CD4-positive, alpha-beta memory T cell (primary cell): ENCODE results near the gene RDH8. TPM values are rescaled to one million over a fixed set of nuclear protein-coding genes. Genes with fewer than 3 reads are reported as not detected.
A peak's percentile ranks its signal among the peaks of the same experiment; 100 is the strongest.
"Not testable (repeated sequence)": the region's sequence is repeated elsewhere in the genome, so short reads cannot be mapped to it uniquely, and the experiment has no call there.

Experiments
- CTCF ChIA-PET: fragments of 350-600 bp; sonication (Branson Sonifier 250); formaldehyde crosslinking; loops from one replicate; lab custom pipeline; 2021; ENCODE audit warnings: inconsistent platforms; ENCODE audit not compliant: partially characterized antibody; lab: Charles Lee
- POLR2A ChIA-PET: fragments of 350-600 bp; sonication (Branson Sonifier 250); formaldehyde crosslinking; loops from one replicate; lab custom pipeline; 2021; ENCODE audit not compliant: partially characterized antibody; lab: Charles Lee
- DNase-seq, 5 donors: peaks; one replicate each; pipeline versions ENCODE4 v3.0.0 to v3.0.0-alpha.2; 2020 to 2022; ENCODE audit warnings: mixed read lengths in 1 of 5
- H3K27ac ChIP-seq: one replicate; pipeline ENCODE4 v1.7.0; 2013; ENCODE audit warnings: low read depth, low read length
- H3K27me3 ChIP-seq: 2 replicates; pipeline ENCODE4 v1.7.0; 2013; ENCODE audit warnings: mild to moderate bottlenecking, low read length, moderate library complexity; ENCODE audit not compliant: insufficient read depth
- H3K36me3 ChIP-seq: 2 replicates; pipeline ENCODE4 v1.7.0; 2013; ENCODE audit warnings: mild to moderate bottlenecking, low read length, moderate library complexity; ENCODE audit not compliant: insufficient read depth
- H3K4me1 ChIP-seq: 2 replicates; pipeline ENCODE4 v1.7.0; 2013; ENCODE audit warnings: mild to moderate bottlenecking, low read length, moderate library complexity; ENCODE audit not compliant: insufficient read depth
- H3K4me3 ChIP-seq, 2 donors: one replicate each; pipeline ENCODE4 v1.7.0; 2013; ENCODE audit warnings: low read length in 2 of 2, mild to moderate bottlenecking in 1 of 2
- H3K9me3 ChIP-seq, 2 donors: one replicate each; pipeline ENCODE4 v1.7.0; 2013; ENCODE audit warnings: low read length in 2 of 2, control low read depth in 1 of 2; ENCODE audit not compliant: control insufficient read depth in 1 of 2
- H3K27ac Mint-ChIP-seq, 7 donors: one replicate each; pipeline ENCODE4 v1.8.0; 2020 to 2021; ENCODE audit warnings: mixed read lengths in 7 of 7, mild to moderate bottlenecking in 6 of 7, inconsistent platforms in 3 of 7, moderate library complexity in 3 of 7
- H3K27me3 Mint-ChIP-seq, 2 donors: one replicate each; pipeline ENCODE4 v1.8.0; 2020 to 2021; ENCODE audit warnings: mixed read lengths in 2 of 2
- H3K36me3 Mint-ChIP-seq, 2 donors: one replicate each; pipeline ENCODE4 v1.8.0; 2020 to 2021; ENCODE audit warnings: mixed read lengths in 2 of 2, inconsistent platforms in 1 of 2, mild to moderate bottlenecking in 1 of 2
- H3K4me1 Mint-ChIP-seq, 4 donors: one replicate each; pipeline ENCODE4 v1.8.0; 2020 to 2021; ENCODE audit warnings: mixed read lengths in 4 of 4, mild to moderate bottlenecking in 1 of 4
- H3K4me3 Mint-ChIP-seq, 8 donors: one replicate each; pipeline ENCODE4 v1.8.0; 2020 to 2021; ENCODE audit warnings: mixed read lengths in 8 of 8, mild to moderate bottlenecking in 7 of 8, moderate library complexity in 6 of 8, inconsistent platforms in 3 of 8
- H3K9me3 Mint-ChIP-seq, 8 donors: one replicate each; pipeline ENCODE4 v1.8.0; 2020 to 2021; ENCODE audit warnings: mixed read lengths in 8 of 8, mild to moderate bottlenecking in 5 of 8, inconsistent platforms in 3 of 8, moderate library complexity in 1 of 8
- intact Hi-C: fragments of 100-400 bp; cut with micrococcal nuclease; formaldehyde crosslinking; loops from one replicate; pipeline ENCODE4 v1.15.1; 2023
- polyA plus RNA-seq, 2 donors: library from polyadenylated mRNA; unstranded; fragments of 300-500 nt; fragmentation: Illumina TruSeq; gene quantifications; one replicate each; pipeline ENCODE4 v1.2.3, GENCODE V29; 2021
- total RNA-seq, 2 experiments: library from RNA; stranded (reverse); gene quantifications; one replicate each; pipeline ENCODE4 v1.2.3, GENCODE V29; 2021

RDH8 gene
- total and polyA plus RNA-seq, 4 experiments from 2014 or later: not detected

DNA sequence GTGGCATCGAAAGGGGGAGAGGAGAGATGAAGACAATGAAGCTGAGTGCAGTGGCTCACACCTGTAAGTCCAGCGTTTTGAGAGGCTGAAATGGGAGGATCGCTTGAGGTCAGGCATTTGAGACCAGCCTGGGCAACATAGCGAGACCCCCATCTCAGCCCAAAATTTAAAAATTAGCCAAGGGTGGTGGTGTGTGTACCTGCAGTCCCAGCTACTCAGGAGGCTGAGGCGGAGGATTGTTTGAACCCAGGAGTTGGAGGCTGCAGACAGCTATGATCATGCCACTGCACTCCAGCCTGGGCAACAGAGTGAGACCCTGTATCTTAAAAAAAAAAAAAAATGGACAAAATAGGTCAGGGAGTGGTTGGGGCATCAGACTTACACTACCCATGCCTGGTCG is 7.6 kb downstream of the RDH8 start:
- DNase-seq: no peak
- H3K27ac ChIP-seq: no peak overlapping the region
- ChIA-PET CTCF (interaction anchor here (2.0 kb wide), 1 partner anchor 21 kb away, joined by 5 read pairs; no protein-coding TSS in a partner anchor), POLR2A (no interaction called here)
- H3K27ac Mint-ChIP-seq: no peak overlapping the region
- intact Hi-C loops: no loop called here
- H3K4me3 ChIP-seq: no peak overlapping the region
- H3K4me1 ChIP-seq: no peaks in the 10 kb centered on the region
- no peaks in the 10 kb centered on the region for H3K36me3 Mint-ChIP-seq
- no peaks in the 10 kb centered on the region for H3K36me3 ChIP-seq
- peaks cover 0 to 2% (median 0%) of the 10 kb centered on the region in 8 donors for H3K9me3 Mint-ChIP-seq
- no peaks in the 10 kb centered on the region for H3K9me3 ChIP-seq
- peaks cover 3 to 10% of the 10 kb centered on the region in 2 donors for H3K27me3 Mint-ChIP-seq
- no peaks in the 10 kb centered on the region for H3K4me1 Mint-ChIP-seq
- no peaks in the 10 kb centered on the region for H3K27me3 ChIP-seq
- H3K4me3 Mint-ChIP-seq: no peak overlapping the region

- Histone ChIP-seq H3K27ac (no peak overlapping the region), H3K4me1 (no peaks in the 10 kb centered on the region), H3K4me3 (no peak overlapping the region), H3K27me3 (no peaks in the 10 kb centered on the region), H3K36me3 (no peaks in the 10 kb centered on the region), H3K9me3 (no peaks in the 10 kb centered on the region)
- peaks cover 0 to 2% (median 0%) of the 10 kb centered on the region in 8 donors for H3K9me3 Mint-ChIP-seq
- H3K27me3 Mint-ChIP-seq: peaks cover 3 to 11% of the 10 kb centered on the region in 2 donors
- H3K4me1 Mint-ChIP-seq: no peaks in the 10 kb centered on the region
- intact Hi-C loops: no loop called here
- peak overlapping the region in 1 of 7 donors; percentile 43 for H3K27ac Mint-ChIP-seq
- no peak overlapping the region for H3K4me3 Mint-ChIP-seq
- H3K36me3 Mint-ChIP-seq: no peaks in the 10 kb centered on the region
- POLR2A ChIA-PET: no interaction called here
- DNase-seq: no peak
- CTCF ChIA-PET: interaction anchor here (2.0 kb wide), 1 partner anchor 21 kb away, joined by 5 read pairs; no protein-coding TSS in a partner anchor
Observed at GRCh38 chr19:10021446-10021845, 8.2 kb downstream of the RDH8 start.

DNA sequence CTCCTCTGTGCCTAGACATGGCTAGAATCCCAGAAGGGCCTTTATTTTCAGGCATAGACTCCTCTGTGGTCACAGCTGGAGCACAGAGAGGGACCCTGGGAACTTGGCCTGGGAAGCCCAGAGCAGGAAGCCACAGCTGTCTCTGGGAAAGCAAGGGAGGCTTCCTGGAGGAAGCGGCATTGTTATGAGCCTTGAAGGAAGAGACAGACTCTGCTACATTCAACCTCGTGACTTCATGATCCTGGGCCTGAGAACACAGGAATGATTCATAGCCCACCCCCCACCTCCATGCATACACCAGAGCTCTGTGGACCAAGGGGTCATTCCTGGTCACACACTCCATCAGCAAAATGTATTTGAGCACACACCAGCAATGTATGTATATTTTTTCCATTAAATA is 8.6 kb downstream of the RDH8 start:
- no peaks in the 10 kb centered on the region for H3K9me3 ChIP-seq
- no peaks in the 10 kb centered on the region for H3K27me3 ChIP-seq
- H3K4me1 ChIP-seq: no peaks in the 10 kb centered on the region
- Mint-ChIP-seq H3K27me3 (peaks cover 6 to 14% of the 10 kb centered on the region in 2 donors), H3K36me3 (no peaks in the 10 kb centered on the region), H3K4me3 (no peak overlapping the region), H3K9me3 (peaks cover 0 to 2% (median 0%) of the 10 kb centered on the region in 8 donors), H3K27ac (no peak overlapping the region), H3K4me1 (no peaks in the 10 kb centered on the region)
- ChIA-PET POLR2A (no interaction called here), CTCF (interaction anchor here (2.0 kb wide), 1 partner anchor 22 kb away, joined by 5 read pairs; no protein-coding TSS in a partner anchor)
- DNase-seq: no peak
- H3K4me3 ChIP-seq: no peak overlapping the region
- no peak overlapping the region for H3K27ac ChIP-seq
- intact Hi-C loops: no loop called here
- H3K36me3 ChIP-seq: no peaks in the 10 kb centered on the region

GRCh38 chr19:10023096-10023495 is 9.8 kb downstream of the RDH8 start:
- H3K4me1 ChIP-seq, intact Hi-C loops, H3K9me3 Mint-ChIP-seq, DNase-seq, H3K4me1 Mint-ChIP-seq, H3K9me3 ChIP-seq, H3K27ac ChIP-seq, H3K27me3 ChIP-seq, H3K4me3 Mint-ChIP-seq, H3K36me3 ChIP-seq, CTCF ChIA-PET, POLR2A ChIA-PET, H3K4me3 ChIP-seq, H3K36me3 Mint-ChIP-seq: not testable (repeated sequence)
- Mint-ChIP-seq H3K27me3 (peaks cover 9 to 19% of the 10 kb centered on the region in 2 donors), H3K27ac (peak overlapping the region in 3 of 7 donors; percentile 6 to 81 (median 62))

- no peaks in the 10 kb centered on the region for H3K9me3 ChIP-seq
- Mint-ChIP-seq H3K27ac (no peak overlapping the region), H3K27me3 (peaks cover 12 to 14% of the 10 kb centered on the region in 2 donors), H3K4me1 (peaks cover 0 to 4% (median 2%) of the 10 kb centered on the region in 4 donors), H3K4me3 (no peak overlapping the region), H3K36me3 (no peaks in the 10 kb centered on the region), H3K9me3 (no peaks in the 10 kb centered on the region)
- H3K27me3 ChIP-seq: peaks cover 8% of the 10 kb centered on the region
- POLR2A ChIA-PET: interaction anchor here (1.8 kb wide), 1 partner anchor 96 kb away, joined by 6 read pairs; no protein-coding TSS in a partner anchor
- H3K4me3 ChIP-seq: no peak overlapping the region
- CTCF ChIA-PET: interaction anchor here (0.8 to 4.1 kb wide), 17 partner anchors 9 to 123 kb away, joined by 3 to 74 read pairs (median 6); no protein-coding TSS in a partner anchor
- no peak overlapping the region for H3K27ac ChIP-seq
- intact Hi-C loops: loop anchor here (1.0 to 2.0 kb wide), 2 partner anchors 95 to 890 kb away; no protein-coding TSS in a partner anchor
- H3K36me3 ChIP-seq: no peaks in the 10 kb centered on the region
- peaks cover 7% of the 10 kb centered on the region for H3K4me1 ChIP-seq
- no peak for DNase-seq
Observed at GRCh38 chr19:10026744-10027143, 13.5 kb downstream of the RDH8 start.

GRCh38 chr19:10027158-10027997 is 14.1 kb downstream of the RDH8 start:
- Mint-ChIP-seq H3K36me3 (no peaks in the 10 kb centered on the region), H3K27me3 (peaks cover 15 to 19% of the 10 kb centered on the region in 2 donors), H3K4me1 (peaks cover 0 to 4% (median 2%) of the 10 kb centered on the region in 4 donors), H3K9me3 (no peaks in the 10 kb centered on the region), H3K4me3 (peak overlapping the region in 1 of 8 donors; percentile 19), H3K27ac (no peak overlapping the region)
- peak; percentile 53 to 72 (median 65) for DNase-seq
- Histone ChIP-seq H3K27ac (no peak overlapping the region), H3K36me3 (no peaks in the 10 kb centered on the region), H3K27me3 (peaks cover 8% of the 10 kb centered on the region), H3K9me3 (no peaks in the 10 kb centered on the region), H3K4me3 (no peak overlapping the region), H3K4me1 (peaks cover 7% of the 10 kb centered on the region)
- intact Hi-C loops: loop anchor here (1.0 to 2.0 kb wide), 2 partner anchors 96 to 891 kb away; no protein-coding TSS in a partner anchor
- CTCF ChIA-PET: interaction anchor here (0.7 to 4.1 kb wide), 30 partner anchors 9 to 223 kb away, joined by 3 to 74 read pairs (median 4); no protein-coding TSS in a partner anchor
- POLR2A ChIA-PET: interaction anchor here (1.8 kb wide), 1 partner anchor 96 kb away, joined by 6 read pairs; no protein-coding TSS in a partner anchor

DNA sequence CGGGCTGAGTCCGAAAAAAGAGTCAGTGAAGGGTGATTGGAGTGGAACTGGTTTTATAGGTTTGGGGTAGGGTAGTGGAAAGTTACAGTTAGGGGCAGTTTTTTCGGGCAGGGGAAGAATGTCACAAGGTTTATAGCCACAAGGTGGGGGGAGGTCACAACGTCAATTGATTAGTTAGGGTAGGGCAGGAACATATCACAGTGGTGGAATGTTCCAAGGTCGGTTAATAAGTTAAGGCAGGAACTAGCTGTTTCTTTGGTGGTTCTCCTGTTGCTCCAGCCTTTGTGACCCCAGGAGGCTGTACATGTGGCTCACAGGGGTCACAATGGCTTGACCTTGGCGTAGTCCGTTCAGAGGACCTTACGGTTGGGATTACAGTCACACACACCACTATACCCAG is 20.3 kb downstream of the RDH8 start:
- no peaks in the 10 kb centered on the region for H3K9me3 ChIP-seq
- H3K36me3 ChIP-seq: no peaks in the 10 kb centered on the region
- H3K27ac ChIP-seq: no peak overlapping the region
- Mint-ChIP-seq H3K9me3 (no peaks in the 10 kb centered on the region), H3K4me1 (no peaks in the 10 kb centered on the region), H3K27ac (peak overlapping the region in 2 of 7 donors; percentile 8 to 37), H3K27me3 (peaks cover 18% of the 10 kb centered on the region in 2 donors), H3K4me3 (no peak overlapping the region), H3K36me3 (no peaks in the 10 kb centered on the region)
- H3K4me1 ChIP-seq: no peaks in the 10 kb centered on the region
- POLR2A ChIA-PET: no interaction called here
- CTCF ChIA-PET: no interaction called here
- no peak for DNase-seq
- H3K4me3 ChIP-seq: no peak overlapping the region
- intact Hi-C loops: no loop called here
- peaks cover 5% of the 10 kb centered on the region for H3K27me3 ChIP-seq
